Ishikawa (cell line): Measurements from ENCODE around the gene TEAD4.

Source experiments
- CEBPB ChIP-seq: IDR thresholded peaks from 2 replicates; pipeline ENCODE4 v1.6.1; 2012
- CREB1 ChIP-seq: IDR thresholded peaks from 2 replicates; pipeline ENCODE4 v1.6.1; 2012; ENCODE audit warnings: low read depth
- EGR1 ChIP-seq: IDR thresholded peaks from 2 replicates; pipeline ENCODE4 v1.6.1; 2012
- EP300 ChIP-seq: IDR thresholded peaks from 2 replicates; pipeline ENCODE4 v1.6.1; 2012; ENCODE audit warnings: borderline replicate concordance
- FOXM1 ChIP-seq: IDR thresholded peaks from 2 replicates; pipeline ENCODE4 v1.6.1; 2012; ENCODE audit warnings: low read depth, borderline replicate concordance
- NFIC ChIP-seq: IDR thresholded peaks from 2 replicates; pipeline ENCODE4 v1.6.1; 2012
- RAD21 ChIP-seq: IDR thresholded peaks from 2 replicates; pipeline ENCODE4 v1.6.1; 2012; ENCODE audit warnings: low read depth
- TAF1 ChIP-seq: IDR thresholded peaks from 2 replicates; pipeline ENCODE4 v1.6.1; 2012; ENCODE audit warnings: low read depth, mild to moderate bottlenecking
- TCF12 ChIP-seq: IDR thresholded peaks from 2 replicates; pipeline ENCODE4 v1.6.1; 2012; ENCODE audit warnings: low read depth
- TEAD4 ChIP-seq: IDR thresholded peaks from 2 replicates; pipeline ENCODE4 v1.6.1; 2012
- YY1 ChIP-seq: IDR thresholded peaks from 2 replicates; pipeline ENCODE4 v1.6.1; 2012; ENCODE audit warnings: low read depth
- ZBTB7A ChIP-seq: IDR thresholded peaks from 2 replicates; pipeline ENCODE4 v1.6.1; 2012; ENCODE audit warnings: low read depth
- TF ChIP-seq, protein P1 (sequence below): IDR thresholded peaks from 2 replicates; pipeline ENCODE4 v1.6.1; 2012; ENCODE audit warnings: low read depth, mild to moderate bottlenecking
- TF ChIP-seq, protein P2 (sequence below): IDR thresholded peaks from 2 replicates; pipeline ENCODE4 v1.6.1; 2012
- TF ChIP-seq, protein P3 (sequence below): IDR thresholded peaks from 2 replicates; pipeline ENCODE4 v1.6.1; 2012

The TEAD4 gene

DNA sequence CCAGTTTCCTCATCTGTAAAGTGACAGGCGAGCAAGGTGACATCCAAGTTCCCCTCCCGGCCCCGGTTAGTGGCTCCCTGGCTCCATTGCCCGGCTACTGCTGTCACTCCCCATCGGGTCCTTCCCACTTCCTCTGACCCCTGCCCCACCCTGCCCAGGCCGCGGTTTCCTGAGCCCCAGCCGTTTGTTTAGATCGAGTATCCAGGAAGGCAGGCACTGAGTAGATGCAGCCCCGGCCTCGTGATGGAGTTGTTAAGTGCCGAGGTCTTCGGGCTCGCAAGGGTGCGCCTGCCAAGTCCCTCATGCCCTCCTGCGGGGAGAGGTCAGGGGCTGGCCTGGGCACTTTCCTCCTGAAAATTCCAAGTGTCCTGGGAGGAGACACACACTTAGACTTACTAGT lies 55.4 kb downstream of the TEAD4 start:
- TF ChIP-seq RAD21: no peak
- TF ChIP-seq EP300: no peak
- no peak for TF ChIP-seq YY1
- no peak for TF ChIP-seq CREB1
- TF ChIP-seq, protein P1, sequence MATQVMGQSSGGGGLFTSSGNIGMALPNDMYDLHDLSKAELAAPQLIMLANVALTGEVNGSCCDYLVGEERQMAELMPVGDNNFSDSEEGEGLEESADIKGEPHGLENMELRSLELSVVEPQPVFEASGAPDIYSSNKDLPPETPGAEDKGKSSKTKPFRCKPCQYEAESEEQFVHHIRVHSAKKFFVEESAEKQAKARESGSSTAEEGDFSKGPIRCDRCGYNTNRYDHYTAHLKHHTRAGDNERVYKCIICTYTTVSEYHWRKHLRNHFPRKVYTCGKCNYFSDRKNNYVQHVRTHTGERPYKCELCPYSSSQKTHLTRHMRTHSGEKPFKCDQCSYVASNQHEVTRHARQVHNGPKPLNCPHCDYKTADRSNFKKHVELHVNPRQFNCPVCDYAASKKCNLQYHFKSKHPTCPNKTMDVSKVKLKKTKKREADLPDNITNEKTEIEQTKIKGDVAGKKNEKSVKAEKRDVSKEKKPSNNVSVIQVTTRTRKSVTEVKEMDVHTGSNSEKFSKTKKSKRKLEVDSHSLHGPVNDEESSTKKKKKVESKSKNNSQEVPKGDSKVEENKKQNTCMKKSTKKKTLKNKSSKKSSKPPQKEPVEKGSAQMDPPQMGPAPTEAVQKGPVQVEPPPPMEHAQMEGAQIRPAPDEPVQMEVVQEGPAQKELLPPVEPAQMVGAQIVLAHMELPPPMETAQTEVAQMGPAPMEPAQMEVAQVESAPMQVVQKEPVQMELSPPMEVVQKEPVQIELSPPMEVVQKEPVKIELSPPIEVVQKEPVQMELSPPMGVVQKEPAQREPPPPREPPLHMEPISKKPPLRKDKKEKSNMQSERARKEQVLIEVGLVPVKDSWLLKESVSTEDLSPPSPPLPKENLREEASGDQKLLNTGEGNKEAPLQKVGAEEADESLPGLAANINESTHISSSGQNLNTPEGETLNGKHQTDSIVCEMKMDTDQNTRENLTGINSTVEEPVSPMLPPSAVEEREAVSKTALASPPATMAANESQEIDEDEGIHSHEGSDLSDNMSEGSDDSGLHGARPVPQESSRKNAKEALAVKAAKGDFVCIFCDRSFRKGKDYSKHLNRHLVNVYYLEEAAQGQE: no peak
- TF ChIP-seq NFIC: no peak
- TF ChIP-seq, protein P2, sequence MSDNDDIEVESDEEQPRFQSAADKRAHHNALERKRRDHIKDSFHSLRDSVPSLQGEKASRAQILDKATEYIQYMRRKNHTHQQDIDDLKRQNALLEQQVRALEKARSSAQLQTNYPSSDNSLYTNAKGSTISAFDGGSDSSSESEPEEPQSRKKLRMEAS: no peak
- no peak for TF ChIP-seq FOXM1
- no peak for TF ChIP-seq CEBPB
- TF ChIP-seq EGR1: no peak
- TF ChIP-seq TAF1: no peak
- TF ChIP-seq, protein P3, sequence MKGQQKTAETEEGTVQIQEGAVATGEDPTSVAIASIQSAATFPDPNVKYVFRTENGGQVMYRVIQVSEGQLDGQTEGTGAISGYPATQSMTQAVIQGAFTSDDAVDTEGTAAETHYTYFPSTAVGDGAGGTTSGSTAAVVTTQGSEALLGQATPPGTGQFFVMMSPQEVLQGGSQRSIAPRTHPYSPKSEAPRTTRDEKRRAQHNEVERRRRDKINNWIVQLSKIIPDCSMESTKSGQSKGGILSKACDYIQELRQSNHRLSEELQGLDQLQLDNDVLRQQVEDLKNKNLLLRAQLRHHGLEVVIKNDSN: no peak
- no peak for TF ChIP-seq TCF12
- TF ChIP-seq ZBTB7A: no peak
- no peak for TF ChIP-seq TEAD4

DNA sequence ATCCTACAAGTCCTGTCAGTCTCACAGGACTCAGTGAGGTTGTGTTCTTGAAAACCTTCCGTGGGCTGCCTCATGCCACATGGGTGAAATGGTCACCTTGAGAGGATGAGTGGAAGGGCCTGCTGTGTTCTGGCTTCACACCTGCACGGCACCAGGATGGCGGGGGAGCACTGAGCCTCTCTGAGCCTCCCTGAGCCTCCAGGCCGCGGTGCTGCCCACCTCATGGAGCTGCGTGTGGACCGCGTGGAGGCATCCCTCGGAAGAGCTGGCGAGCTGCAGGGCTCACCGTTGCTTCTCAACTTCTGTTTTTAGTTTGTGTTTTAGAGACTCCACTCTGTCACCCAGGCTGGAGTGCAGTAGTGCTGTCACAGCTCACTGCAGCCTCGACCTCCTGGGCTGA lies 56.2 kb downstream of the TEAD4 start:
- TF ChIP-seq TCF12 (no peak), ZBTB7A (no peak), RAD21 (no peak), EP300 (no peak), TEAD4 (no peak), NFIC (no peak), FOXM1 (no peak), EGR1 (no peak), TAF1 (no peak), CREB1 (no peak), YY1 (no peak), CEBPB (no peak)
- TF ChIP-seq, protein P1: no peak
- TF ChIP-seq, protein P2: no peak
- TF ChIP-seq, protein P3: no peak

DNA sequence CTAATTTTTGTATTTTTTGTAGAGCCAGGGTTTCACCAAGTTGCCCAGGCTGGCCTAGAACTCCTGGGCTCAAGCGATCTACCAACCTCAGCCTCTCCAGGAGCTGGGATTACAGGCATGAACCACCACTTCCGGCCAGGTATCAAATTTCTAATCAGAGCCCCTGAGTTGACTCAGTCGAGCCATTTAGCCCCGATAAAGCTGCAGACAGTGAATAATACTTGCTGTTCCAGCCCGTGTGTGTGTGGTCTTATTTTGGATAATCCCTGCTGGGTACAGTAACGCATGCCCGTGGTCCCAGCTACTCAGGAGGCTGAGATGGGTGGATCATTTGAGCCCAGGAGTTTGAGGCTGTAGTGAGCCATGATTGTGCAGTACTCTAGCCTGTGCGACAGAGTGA lies 57.0 kb downstream of the TEAD4 start:
- TF ChIP-seq, protein P1: no peak

DNA sequence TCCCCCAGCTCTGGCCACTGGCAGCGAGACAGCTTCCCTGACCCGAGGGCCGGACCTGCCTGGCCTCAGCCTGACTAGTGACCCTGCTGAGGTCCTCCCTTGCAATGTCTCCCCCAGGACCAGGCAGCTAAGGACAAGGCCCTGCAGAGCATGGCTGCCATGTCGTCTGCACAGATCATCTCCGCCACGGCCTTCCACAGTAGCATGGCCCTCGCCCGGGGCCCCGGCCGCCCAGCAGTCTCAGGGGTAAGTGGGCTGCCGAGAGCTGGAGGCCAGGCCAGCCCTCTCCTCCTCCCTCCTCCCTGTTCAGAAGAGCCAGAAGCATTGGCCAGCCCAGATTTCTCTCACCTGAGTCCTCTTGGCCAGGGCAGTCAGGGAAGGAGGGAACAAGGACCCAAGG lies 58.1 kb downstream of the TEAD4 start:
- TF ChIP-seq, protein P2: no peak
- TF ChIP-seq YY1 (no peak), NFIC (no peak)

DNA sequence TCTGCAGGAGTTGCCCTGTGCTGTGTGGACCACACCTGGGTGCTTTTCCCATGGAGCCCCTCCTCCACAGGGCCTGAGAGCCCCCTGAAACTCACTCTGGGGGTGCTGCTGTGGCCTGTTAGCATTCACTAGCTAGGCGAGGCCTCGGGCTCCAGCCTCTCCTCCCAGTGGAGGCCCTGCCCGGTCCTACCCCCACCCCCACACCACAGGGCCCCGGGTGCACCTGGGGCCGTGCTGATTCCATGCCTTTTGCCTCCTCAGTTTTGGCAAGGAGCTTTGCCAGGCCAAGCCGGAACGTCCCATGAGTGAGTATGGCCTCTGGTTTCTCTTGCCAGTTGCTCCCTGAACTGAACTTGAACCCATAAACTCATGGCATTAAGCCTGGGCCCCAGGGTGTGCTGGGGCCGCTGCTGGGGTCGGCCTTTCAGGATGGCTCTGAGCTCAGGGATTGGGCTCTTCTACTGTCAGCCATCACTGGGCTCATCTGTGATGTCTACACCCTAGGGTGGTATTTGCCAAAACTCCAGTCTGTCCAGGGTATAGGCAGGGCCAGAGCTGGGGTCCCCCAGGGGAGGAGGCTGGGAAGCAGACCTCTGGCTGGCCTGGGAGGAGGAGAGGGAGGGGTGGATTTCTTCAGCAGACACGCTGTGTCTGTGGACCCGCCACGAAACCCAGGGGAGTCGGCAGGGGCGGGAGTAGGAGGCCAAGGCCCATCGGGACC lies 59.2 kb downstream of the TEAD4 start:
- TF ChIP-seq TCF12 (no peak), FOXM1 (no peak)
- TF ChIP-seq, protein P3: no peak
